ENCODE data around the gene COG8.

Gene COG8

GRCh38 chr16:69283851-69284250 lies 55.5 kb downstream of the COG8 start:
- no peak for DNase-seq

GRCh38 chr16:69277413-69277812 lies 62.0 kb downstream of the COG8 start:
- no peak for DNase-seq
